ENCODE results near the gene CHADL. TPM values are rescaled to one million over a fixed set of nuclear protein-coding genes. Genes with fewer than 3 reads are reported as not detected.

CHADL gene
- total RNA-seq, 2 experiments from 2014 or later: 0.23 TPM; not detected in 1

- TF ChIP-seq, protein P1, sequence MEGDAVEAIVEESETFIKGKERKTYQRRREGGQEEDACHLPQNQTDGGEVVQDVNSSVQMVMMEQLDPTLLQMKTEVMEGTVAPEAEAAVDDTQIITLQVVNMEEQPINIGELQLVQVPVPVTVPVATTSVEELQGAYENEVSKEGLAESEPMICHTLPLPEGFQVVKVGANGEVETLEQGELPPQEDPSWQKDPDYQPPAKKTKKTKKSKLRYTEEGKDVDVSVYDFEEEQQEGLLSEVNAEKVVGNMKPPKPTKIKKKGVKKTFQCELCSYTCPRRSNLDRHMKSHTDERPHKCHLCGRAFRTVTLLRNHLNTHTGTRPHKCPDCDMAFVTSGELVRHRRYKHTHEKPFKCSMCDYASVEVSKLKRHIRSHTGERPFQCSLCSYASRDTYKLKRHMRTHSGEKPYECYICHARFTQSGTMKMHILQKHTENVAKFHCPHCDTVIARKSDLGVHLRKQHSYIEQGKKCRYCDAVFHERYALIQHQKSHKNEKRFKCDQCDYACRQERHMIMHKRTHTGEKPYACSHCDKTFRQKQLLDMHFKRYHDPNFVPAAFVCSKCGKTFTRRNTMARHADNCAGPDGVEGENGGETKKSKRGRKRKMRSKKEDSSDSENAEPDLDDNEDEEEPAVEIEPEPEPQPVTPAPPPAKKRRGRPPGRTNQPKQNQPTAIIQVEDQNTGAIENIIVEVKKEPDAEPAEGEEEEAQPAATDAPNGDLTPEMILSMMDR (IDR thresholded peaks at IDR 0.05): no peak
- Mint-ChIP-seq H3K4me1 (ENCODE audit: low read depth) (peaks cover 6% of the 10 kb centered on the region), H3K27ac (no peak overlapping the region), H3K27me3 (no peaks in the 10 kb centered on the region), H3K36me3 (ENCODE audit: low read depth) (peaks cover 45% of the 10 kb centered on the region), H3K4me3 (no peak overlapping the region), H3K9me3 (no peaks in the 10 kb centered on the region)
- intact Hi-C loops (cut with micrococcal nuclease): no loop called here
- ATAC-seq (no peak), DNase-seq (no peak)
- ChIA-PET POLR2A (interaction anchor here (1.6 kb wide), 1 partner anchor 29 kb away, joined by 4 read pairs; no protein-coding TSS in a partner anchor), CTCF (no interaction called here)
Measured at GRCh38 chr22:41267958-41268357, 27.2 kb upstream of the CHADL start.

GRCh38 chr22:41264408-41264941 is 23.7 kb upstream of the CHADL start:
- H3K4me1 Mint-ChIP-seq (ENCODE audit: low read depth): peaks cover 6% of the 10 kb centered on the region
- no peak for ATAC-seq
- no peak overlapping the region for H3K4me3 Mint-ChIP-seq
- TF ChIP-seq, protein P1 (IDR thresholded peaks at IDR 0.05): no peak
- no peaks in the 10 kb centered on the region for H3K27me3 Mint-ChIP-seq
- peaks cover 44% of the 10 kb centered on the region for H3K36me3 Mint-ChIP-seq (ENCODE audit: low read depth)
- intact Hi-C loops (cut with micrococcal nuclease): no loop called here
- no peak overlapping the region for H3K27ac Mint-ChIP-seq
- no peak for DNase-seq
- CTCF ChIA-PET: interaction anchor here (0.9 kb wide), 1 partner anchor 12 kb away, joined by 3 read pairs; no protein-coding TSS in a partner anchor
- H3K9me3 Mint-ChIP-seq: no peaks in the 10 kb centered on the region
- POLR2A ChIA-PET: interaction anchor here (1.0 to 1.3 kb wide), 2 partner anchors 15 to 22 kb away, joined by 3 read pairs; partner anchors contain the start of gene RANGAP1

GRCh38 chr22:41263704-41264103 is 23.0 kb upstream of the CHADL start:
- POLR2A ChIA-PET: interaction anchor here (1.0 to 1.3 kb wide), 4 partner anchors 10 to 17 kb away, joined by 3 to 4 read pairs (median 3); no protein-coding TSS in a partner anchor
- H3K36me3 Mint-ChIP-seq (ENCODE audit: low read depth): peaks cover 47% of the 10 kb centered on the region
- H3K4me1 Mint-ChIP-seq (ENCODE audit: low read depth): peaks cover 6% of the 10 kb centered on the region

GRCh38 chr22:41262250-41262765 is 21.6 kb upstream of the CHADL start:
- ChIA-PET POLR2A (interaction anchor here (1.1 to 1.5 kb wide), 3 partner anchors 9 to 18 kb away, joined by 3 to 5 read pairs (median 4); no protein-coding TSS in a partner anchor), CTCF (interaction anchor here (1.2 to 1.3 kb wide), 3 partner anchors 25 to 39 kb away, joined by 3 to 8 read pairs (median 3); partner anchors contain the start of gene ZC3H7B)
- H3K4me1 Mint-ChIP-seq (ENCODE audit: low read depth): peaks cover 6% of the 10 kb centered on the region
- TF ChIP-seq, protein P1 (IDR thresholded peaks at IDR 0.05): no peak
- peaks cover 49% of the 10 kb centered on the region for H3K36me3 Mint-ChIP-seq (ENCODE audit: low read depth)
- H3K27me3 Mint-ChIP-seq: no peaks in the 10 kb centered on the region
- DNase-seq (no peak), ATAC-seq (no peak)
- no peak overlapping the region for H3K27ac Mint-ChIP-seq
- intact Hi-C loops (cut with micrococcal nuclease): no loop called here
- no peak overlapping the region for H3K4me3 Mint-ChIP-seq
- H3K9me3 Mint-ChIP-seq: no peaks in the 10 kb centered on the region

More at GRCh38 chr22:41263704-41264103, 23.0 kb upstream of the CHADL start:
- no peak overlapping the region for H3K4me3 Mint-ChIP-seq
- TF ChIP-seq, protein P1 (IDR thresholded peaks at IDR 0.05): no peak
- intact Hi-C loops (cut with micrococcal nuclease): no loop called here
- no peaks in the 10 kb centered on the region for H3K9me3 Mint-ChIP-seq
- DNase-seq (no peak), ATAC-seq (no peak)
- H3K27me3 Mint-ChIP-seq: no peaks in the 10 kb centered on the region
- CTCF ChIA-PET: no interaction called here
- no peak overlapping the region for H3K27ac Mint-ChIP-seq
